Urinary bladder (tissue), 4 donors: ENCODE results near the gene MED4. TPM values are rescaled to one million over a fixed set of nuclear protein-coding genes. Genes with fewer than 3 reads are reported as not detected.
A peak's percentile ranks its signal among the peaks of the same experiment; 100 is the strongest.

Source experiments
- DNase-seq: peaks from one replicate; pipeline ENCODE4 v3.0.0-alpha.2; 2015; ENCODE audit errors: extremely low spot score
- H3K27ac ChIP-seq: one replicate; pipeline ENCODE4 v1.5.1; 2013; ENCODE audit warnings: low read depth, mild to moderate bottlenecking, moderate library complexity
- H3K36me3 ChIP-seq: one replicate; pipeline ENCODE4 v1.6.1; 2013; ENCODE audit warnings: mild to moderate bottlenecking, moderate library complexity; ENCODE audit not compliant: insufficient read depth
- H3K4me1 ChIP-seq: one replicate; pipeline ENCODE4 v1.6.1; 2013; ENCODE audit warnings: mild to moderate bottlenecking, moderate library complexity; ENCODE audit not compliant: insufficient read depth
- H3K4me3 ChIP-seq: one replicate; pipeline ENCODE4 v1.5.1; 2013; ENCODE audit warnings: low read depth, low read length
- WGBS: extraction: QIAGEN DNeasy Blood & Tissue Kit; methylation state at CpG from one replicate; pipeline ENCODE4 v1.1.7; 2013; 5-methylcytosine and 5-hydroxymethylcytosine counted together
- polyA plus RNA-seq: library from polyadenylated mRNA; stranded (reverse); fragments of 200-250 nt; gene quantifications from one replicate; pipeline ENCODE4 v1.2.3, GENCODE V29; 2013
- total RNA-seq: library from RNA; depleted of rRNA; stranded (reverse); fragments of >200 nt; gene quantifications from one replicate; pipeline ENCODE4 v1.2.3, GENCODE V29; 2014
- donor health status: healthy with polysubstance abuse.
- donor health status: healthy.

MED4 gene
- total and polyA plus RNA-seq, 2 donors, result 52.4 to 56.3 TPM

DNA sequence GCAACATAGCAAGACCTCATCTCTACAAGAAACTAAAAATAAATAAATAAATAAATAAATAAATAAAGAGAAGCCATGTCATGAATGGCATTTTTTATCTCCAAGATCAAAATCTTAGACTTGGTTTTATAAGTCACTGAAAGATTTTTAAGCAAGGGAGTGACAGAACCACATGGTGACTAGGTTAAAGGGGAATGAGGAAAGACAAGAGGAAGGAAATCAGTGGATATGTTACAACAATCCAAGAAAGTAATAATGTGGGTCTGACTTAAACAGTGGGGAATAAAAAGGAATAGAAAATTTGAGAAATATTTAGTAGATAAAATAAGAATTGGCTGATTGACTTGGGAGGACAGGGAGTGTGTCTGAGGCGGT, 18.8 kb upstream of the MED4 start:
- Histone ChIP-seq H3K4me1 (no peaks in the 10 kb centered on the region), H3K4me3 (no peak overlapping the region), H3K27ac (no peak overlapping the region), H3K36me3 (no peaks in the 10 kb centered on the region)
- DNase-seq, result no peak
- 97% methylated on average over 1 of the region's 1 CpG for WGBS

DNA sequence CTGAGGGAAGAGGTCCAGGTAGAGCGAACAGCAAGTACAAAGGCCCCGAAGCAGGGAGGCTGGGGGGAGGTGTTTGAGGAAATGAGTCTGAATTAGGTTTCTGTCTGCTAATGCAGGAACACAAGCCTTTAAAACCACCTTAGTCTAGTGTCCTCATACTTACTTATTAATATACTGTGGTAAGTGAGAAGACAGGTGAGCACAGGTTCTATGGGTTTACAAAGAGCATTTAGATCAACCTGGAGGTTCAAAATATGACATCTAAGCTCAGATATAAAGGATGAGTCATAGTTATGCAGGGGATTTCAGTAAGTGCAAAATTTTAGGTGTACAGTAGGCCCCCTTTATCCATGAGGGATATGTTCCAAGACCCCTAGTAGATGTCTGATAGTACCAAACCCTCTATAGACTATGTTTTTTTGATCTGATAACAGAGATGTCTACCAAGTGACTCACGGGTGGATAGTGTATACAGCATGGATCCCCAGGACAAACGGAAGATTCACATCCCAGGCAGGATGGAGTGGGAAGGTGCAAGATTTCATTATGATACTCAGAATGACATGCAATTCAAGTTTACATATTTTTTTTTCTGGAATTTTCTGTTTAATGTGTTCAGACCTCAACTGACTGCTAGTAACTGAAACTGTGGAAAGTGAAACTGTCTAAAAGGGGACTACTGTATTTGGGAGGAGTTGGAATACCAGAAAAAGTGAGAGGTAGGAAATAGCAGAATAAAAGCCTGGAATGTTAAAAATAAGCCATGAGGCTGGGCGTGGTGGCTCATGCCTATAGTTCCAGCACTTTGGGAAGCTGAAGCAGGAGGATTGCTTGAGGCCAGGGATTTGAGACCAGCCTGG, 18.2 kb upstream of the MED4 start:
- Histone ChIP-seq H3K27ac (no peak overlapping the region), H3K4me1 (no peaks in the 10 kb centered on the region)
- WGBS, result 75% methylated on average over 5 of the region's 5 CpGs

DNA sequence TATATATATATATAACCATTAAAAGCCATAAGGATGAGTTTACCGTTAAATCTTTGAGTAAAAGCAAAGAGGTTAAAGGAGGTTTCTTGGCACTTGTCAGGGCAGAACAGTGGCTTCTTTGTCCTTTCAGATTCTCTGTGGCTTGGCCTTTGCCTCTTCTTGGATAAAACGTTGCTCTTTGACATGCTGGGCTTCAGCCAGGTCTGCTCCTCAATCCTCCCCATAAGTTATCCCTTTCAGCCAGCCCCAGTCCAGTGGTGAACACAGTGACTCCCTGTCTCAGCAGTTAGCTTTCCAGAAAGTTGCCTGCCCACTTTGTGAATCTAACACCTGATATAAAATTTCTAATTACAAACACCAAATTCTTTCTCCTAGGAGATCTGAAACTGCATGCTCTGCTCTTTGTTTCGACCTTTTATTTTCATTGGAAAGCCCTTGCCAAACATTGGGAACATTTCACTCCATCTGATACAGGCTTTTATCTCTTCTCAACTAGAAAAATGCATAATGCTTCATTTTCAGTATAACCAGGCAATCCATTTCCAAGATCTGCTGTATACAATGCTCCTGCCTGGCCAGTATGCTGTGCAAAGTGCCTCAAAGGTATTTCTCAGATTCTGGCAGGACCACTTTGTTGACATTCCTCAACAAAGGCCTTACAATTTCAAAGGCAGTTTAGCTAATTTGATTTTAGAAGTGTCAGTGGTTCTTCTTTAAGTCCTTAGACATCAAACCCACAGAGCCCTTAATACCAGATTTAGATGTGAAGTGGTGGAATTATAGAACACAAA, 16.2 kb upstream of the MED4 start:
- Histone ChIP-seq H3K4me1 (no peaks in the 10 kb centered on the region), H3K27ac (no peak overlapping the region), H3K36me3 (no peaks in the 10 kb centered on the region), H3K4me3 (no peak overlapping the region)
- no peak for DNase-seq
- WGBS, result 40% methylated on average over 3 of the region's 3 CpGs

More for the DNA sequence above, 18.2 kb upstream of the MED4 start:
- DNase-seq, result no peak
- no peak overlapping the region for H3K4me3 ChIP-seq
- no peaks in the 10 kb centered on the region for H3K36me3 ChIP-seq

DNA sequence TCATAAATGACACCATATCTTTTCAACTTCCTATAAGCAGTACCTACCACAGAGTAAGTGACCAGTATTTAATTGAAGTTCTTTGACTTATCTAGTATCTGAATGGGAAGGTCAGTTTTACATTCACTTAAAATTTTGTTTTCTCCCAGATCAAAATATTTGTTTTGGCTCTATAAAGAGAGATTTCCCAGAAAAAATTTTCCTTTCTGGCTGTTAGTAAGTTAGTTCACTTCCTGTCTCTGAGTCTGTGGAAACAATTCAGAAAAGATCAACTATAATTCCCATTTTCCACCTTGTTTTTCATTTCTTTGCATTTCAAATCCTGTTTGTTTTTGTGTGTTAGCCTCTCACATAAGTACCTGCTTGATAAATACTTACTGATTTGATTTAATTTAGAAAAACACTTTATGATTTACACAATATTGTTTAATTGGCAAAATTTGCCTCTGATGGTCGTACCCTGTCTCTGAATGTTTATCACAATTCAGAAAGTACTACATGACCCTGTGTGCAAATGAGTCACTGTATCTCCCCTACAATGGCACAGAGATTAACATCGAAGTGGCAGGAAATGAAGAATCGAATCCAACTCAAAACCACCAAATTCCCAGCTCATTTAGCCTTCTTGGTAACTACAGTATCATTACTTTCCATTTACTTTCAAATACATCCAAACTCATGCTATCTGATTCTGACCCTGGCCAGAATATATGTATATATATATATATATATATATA, 15.4 kb upstream of the MED4 start:
- no peak for DNase-seq
- WGBS, result 53% methylated on average over 3 of the region's 3 CpGs
- Histone ChIP-seq H3K4me1 (no peaks in the 10 kb centered on the region), H3K36me3 (no peaks in the 10 kb centered on the region), H3K27ac (no peak overlapping the region), H3K4me3 (no peak overlapping the region)

DNA sequence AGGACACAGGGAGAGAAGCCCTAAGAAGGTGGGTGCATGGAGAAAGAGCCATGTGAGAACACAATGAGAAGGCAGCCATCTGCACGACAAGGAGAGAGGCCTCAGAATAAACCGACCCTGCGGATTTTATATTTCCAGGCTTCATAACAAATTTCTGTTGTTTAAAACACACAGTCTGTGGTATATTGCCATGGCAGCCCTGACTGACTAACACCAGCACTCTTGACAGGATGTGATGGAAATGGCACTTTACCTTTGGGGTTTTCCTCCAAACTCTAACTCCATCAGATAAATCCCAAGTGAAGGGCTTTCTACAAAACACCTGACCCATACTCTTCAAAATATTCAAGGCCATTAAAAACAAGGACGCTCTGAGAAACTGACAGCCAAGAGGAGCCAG, 13.2 kb upstream of the MED4 start:
- Histone ChIP-seq H3K4me1 (no peaks in the 10 kb centered on the region), H3K4me3 (no peak overlapping the region), H3K27ac (no peak overlapping the region), H3K36me3 (no peaks in the 10 kb centered on the region)
- no peak for DNase-seq
- WGBS, result 74% methylated on average over 4 of the region's 4 CpGs

DNA sequence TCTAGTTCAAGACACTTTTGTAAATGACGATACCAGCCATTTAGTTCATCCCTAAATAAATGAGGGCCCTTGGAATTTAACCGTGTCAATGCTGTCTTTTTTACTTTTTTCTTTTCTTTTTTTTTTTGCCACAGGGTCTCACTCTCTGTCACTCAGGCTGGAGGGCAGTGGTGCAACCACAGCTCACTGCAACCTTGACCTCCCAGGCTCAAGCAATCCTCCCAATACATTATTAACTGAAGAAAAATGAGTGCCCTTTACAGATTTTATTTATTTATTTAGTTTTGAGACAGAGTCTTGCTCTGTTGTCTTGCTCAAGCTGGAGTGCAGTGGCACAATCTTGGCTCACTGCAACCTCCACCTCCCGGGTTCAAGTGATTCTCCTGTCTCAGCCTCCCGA, 2.9 kb upstream of the MED4 start:
- H3K36me3 ChIP-seq, result no peaks in the 10 kb centered on the region
- no peaks in the 10 kb centered on the region for H3K4me1 ChIP-seq
- H3K27ac ChIP-seq, result no peak overlapping the region
- 85% methylated on average over 4 of the region's 4 CpGs for WGBS
- no peak for DNase-seq
- H3K4me3 ChIP-seq, result no peak overlapping the region

DNA sequence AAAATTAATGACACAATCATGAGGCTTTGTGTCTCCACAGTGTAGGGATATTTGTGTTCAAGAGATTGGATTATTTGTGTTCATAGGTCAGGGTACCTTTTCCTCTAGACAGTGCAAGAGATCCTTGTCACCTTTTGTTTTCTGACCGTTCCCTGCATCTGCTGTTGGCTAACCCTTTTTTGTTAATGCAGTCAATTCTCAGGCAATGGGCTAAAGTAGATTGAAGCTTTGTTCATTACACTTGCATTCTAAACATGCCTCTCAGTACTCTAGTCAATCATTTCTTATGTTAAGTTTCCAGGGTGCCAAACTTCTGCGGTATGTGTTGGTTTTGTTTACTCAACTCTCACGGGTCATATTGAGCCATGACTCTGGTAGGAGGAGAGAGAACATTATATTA, 1.8 kb upstream of the MED4 start:
- DNase-seq, result no peak
- H3K4me3 ChIP-seq, result no peak overlapping the region
- H3K27ac ChIP-seq, result no peak overlapping the region
- WGBS, result 54% methylated on average over 3 of the region's 3 CpGs
- H3K4me1 ChIP-seq, result no peaks in the 10 kb centered on the region
- H3K36me3 ChIP-seq, result no peaks in the 10 kb centered on the region

DNA sequence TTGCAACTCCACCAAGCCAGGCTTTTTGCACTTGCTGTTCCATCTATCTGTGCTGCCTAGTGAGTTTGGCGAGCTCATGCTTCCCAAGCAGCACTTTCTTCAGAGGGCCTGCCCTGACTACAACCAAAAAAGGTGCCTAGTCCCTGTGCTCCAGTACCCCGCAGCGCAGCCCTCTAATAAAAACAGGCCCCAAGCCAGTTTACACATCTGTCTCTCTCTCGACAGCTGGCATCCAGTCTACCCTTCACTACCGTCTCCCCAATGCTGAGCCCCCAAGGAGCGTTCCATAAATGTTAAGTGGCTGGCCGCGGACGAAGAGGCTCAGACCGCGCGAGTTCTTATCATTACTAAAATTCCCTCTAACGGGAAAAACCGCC, 512 bp downstream of the MED4 start:
- peak overlapping the region; percentile 53 for H3K27ac ChIP-seq
- no peaks in the 10 kb centered on the region for H3K4me1 ChIP-seq
- H3K4me3 ChIP-seq, result peak overlapping the region; percentile 93
- H3K36me3 ChIP-seq, result no peaks in the 10 kb centered on the region
- under 1% methylated on average over 14 of the region's 14 CpGs for WGBS
- no peak for DNase-seq

DNA sequence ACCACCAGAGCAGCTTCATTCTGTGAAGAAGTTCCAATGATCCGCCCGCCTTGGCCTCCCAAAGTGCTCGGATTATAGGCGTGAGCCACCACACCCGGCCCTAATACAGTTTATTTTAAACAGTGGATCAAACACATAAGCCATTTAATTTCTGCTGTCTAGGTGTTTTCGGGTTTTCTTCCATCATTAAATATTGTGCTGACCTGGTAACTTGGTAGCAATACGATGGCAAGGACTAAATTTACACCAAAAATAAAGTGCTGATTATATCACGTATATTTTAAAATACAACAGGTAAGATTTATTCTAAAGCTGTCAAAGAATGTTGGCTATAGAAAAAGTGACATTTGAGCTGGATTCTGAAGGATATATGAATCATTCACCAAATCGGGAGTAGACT, 1.3 kb downstream of the MED4 start:
- H3K36me3 ChIP-seq, result no peaks in the 10 kb centered on the region
- H3K27ac ChIP-seq, result no peak overlapping the region
- peak overlapping the region; percentile 93 for H3K4me3 ChIP-seq
- no peaks in the 10 kb centered on the region for H3K4me1 ChIP-seq
- 77% methylated on average over 9 of the region's 9 CpGs for WGBS
- DNase-seq, result no peak

DNA sequence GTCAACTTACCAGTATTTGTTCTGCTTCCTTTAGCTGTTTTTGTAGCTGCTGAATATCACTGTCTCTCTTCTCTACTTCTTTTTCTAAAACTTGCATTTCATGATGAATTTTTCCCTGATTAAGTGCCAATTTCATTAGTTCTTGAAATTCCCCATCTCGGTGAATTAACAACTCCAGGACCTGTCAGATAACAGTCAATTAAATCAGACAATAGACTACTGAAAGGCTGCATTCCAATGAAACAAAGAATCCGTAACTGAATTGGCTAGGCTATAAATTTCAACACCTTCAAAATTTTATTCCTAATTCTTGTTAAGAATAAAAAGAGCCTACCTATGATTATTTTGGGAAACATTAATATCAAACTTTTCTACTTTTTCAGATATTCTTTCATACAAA, 8.6 kb downstream of the MED4 start:
- 89% methylated on average over 2 of the region's 2 CpGs for WGBS
- no peaks in the 10 kb centered on the region for H3K4me1 ChIP-seq
- no peak overlapping the region for H3K27ac ChIP-seq
- H3K4me3 ChIP-seq, result no peak overlapping the region
- no peak for DNase-seq
- no peaks in the 10 kb centered on the region for H3K36me3 ChIP-seq

DNA sequence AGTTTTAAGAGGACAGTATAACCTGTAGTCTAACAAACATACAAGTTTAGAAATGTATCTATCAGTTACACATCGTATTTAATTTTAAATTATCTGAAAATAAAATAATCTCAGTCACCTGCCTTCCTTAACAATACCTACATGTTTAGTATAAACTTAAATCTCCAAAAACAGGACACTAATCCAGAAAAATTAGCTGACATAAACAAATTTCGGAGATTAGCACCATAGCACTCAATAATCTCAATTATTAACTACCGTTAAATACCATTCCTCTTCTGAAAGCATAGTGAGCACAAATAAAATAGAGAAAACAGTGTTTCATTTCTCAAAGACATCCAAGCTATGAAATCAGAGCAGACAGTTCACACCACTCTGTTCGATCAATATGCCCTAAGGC, 13.2 kb downstream of the MED4 start:
- no peaks in the 10 kb centered on the region for H3K36me3 ChIP-seq
- no peak for DNase-seq
- H3K4me3 ChIP-seq, result no peak overlapping the region
- no peak overlapping the region for H3K27ac ChIP-seq
- no peaks in the 10 kb centered on the region for H3K4me1 ChIP-seq
- 81% methylated on average over 4 of the region's 4 CpGs for WGBS

DNA sequence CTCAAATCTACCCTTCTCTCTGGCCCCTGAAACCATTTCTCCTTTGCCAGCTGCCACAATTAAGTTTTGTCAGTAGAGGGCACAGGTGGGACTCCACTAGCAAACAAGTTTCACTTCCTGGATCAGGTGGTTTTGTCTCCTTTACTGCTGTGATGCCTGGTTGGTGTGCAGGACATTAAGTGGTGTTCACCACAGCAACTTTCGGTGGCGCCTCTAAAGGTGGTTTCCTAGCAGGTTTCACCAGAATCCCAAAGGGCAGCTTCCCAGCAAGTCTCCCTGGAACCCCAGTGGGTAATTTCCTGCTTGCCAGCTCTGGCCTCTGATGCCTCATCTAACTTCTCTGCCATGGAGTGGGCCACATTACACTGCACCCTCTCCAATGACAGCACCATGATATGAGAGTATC, 16.6 kb downstream of the MED4 start:
- peaks cover 7% of the 10 kb centered on the region for H3K36me3 ChIP-seq
- WGBS, result 47% methylated on average over 2 of the region's 2 CpGs
- no peak for DNase-seq
- no peak overlapping the region for H3K4me3 ChIP-seq
- no peaks in the 10 kb centered on the region for H3K4me1 ChIP-seq
- H3K27ac ChIP-seq, result no peak overlapping the region

DNA sequence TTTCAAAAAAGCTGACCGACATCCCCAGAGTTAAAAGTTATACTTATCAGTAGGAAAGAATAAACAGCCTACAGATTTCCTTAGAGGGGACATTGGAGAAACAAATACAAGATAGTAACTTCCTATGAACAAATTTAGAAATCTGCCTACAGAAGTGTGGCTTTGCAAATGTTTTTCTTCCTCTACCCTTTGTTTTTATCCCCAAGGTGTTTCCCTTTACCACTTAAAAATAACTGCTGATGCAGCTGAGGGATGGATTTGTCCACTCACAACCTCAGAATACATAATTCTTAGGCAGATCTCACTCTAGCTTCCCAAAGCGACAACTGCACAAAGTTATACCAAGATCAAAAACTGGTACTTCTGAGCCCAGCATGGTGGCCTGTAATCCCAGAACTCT, 20.9 kb downstream of the MED4 start:
- H3K36me3 ChIP-seq, result peaks cover 14% of the 10 kb centered on the region
- no peak overlapping the region for H3K27ac ChIP-seq
- H3K4me1 ChIP-seq, result no peaks in the 10 kb centered on the region
- no peak for DNase-seq
- WGBS, result 93% methylated on average over 2 of the region's 2 CpGs
- no peak overlapping the region for H3K4me3 ChIP-seq

DNA sequence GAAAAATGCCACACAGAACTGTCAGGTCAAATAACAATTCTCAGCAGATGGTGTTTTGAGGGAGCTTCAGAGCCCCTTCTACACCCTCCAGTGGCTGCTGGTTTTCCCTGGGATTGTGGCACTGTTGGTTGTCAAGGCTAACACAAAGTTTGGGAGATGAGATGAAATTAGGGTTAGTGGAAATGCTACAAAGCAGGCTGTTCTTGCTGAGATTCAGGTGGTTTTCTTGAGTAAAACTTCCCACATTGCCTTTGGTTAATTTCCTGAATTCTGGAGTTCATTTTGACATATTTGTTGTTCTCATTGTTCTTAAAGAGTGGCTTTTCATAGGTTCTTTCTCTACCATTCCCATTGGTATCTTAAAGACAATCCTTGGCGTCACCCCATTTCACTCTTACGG, 22.1 kb downstream of the MED4 start:
- H3K4me1 ChIP-seq, result no peaks in the 10 kb centered on the region
- H3K36me3 ChIP-seq, result peaks cover 19% of the 10 kb centered on the region
- over 99% methylated on average over 2 of the region's 2 CpGs for WGBS
- H3K4me3 ChIP-seq, result no peak overlapping the region
- no peak for DNase-seq
- H3K27ac ChIP-seq, result no peak overlapping the region
